GM18526 (cell line): ENCODE data around the gene MAP7.

ENCODE experiments used
- POLR2A ChIP-seq: IDR thresholded peaks from 3 replicates; pipeline ENCODE4 v1.6.1; 2011; ENCODE audit not compliant: insufficient read length; ENCODE audit errors: extremely low read depth

MAP7 gene

DNA sequence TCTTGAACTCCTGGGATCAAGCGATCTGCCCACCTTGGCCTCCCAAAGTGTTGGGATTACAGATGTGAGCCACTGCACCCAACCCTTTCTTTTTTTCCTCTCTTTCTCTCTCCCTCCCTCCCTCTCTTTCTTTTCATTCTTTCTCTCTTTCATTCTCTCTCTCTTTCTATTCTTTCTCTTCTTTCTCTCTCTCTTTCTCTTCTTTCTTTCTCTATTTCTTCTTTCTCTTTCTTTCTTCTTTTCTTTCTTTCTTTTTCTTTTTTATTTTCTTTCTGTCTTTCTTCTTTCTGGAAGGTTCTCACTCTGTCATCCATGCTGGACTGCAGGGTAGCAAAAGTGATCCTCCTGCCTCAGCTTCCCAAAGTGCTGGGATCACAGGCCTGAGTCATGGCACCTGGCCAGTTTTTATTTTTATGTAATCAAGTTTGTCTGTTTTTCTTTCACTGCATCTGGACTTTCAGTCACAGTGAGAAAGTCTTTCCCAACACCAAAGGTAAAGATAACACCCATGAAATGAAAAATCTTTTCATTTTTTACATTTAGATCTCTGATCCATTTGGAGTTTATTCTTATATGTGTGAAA, 240.4 kb downstream of the MAP7 start:
- no peak for TF ChIP-seq POLR2A

DNA sequence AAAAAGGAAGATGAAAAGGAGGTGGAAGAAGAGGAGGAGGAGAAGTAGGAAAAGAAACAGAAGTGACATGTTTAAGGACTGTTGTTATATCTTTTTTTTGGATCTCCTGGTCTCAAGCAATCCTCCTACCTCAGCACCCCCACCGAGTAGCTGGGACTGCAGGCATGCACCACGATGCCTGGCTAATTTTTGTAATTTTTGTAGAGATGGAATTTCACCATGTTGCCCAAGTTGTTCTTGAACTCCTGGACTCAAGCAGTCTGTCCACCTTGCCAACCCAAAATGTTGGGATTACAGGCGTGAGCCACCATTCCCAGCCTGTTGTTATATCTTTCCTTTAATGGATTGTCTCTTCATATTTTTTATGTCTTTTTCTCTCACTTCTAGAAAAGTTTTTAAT, 241.1 kb downstream of the MAP7 start:
- no peak for TF ChIP-seq POLR2A

DNA sequence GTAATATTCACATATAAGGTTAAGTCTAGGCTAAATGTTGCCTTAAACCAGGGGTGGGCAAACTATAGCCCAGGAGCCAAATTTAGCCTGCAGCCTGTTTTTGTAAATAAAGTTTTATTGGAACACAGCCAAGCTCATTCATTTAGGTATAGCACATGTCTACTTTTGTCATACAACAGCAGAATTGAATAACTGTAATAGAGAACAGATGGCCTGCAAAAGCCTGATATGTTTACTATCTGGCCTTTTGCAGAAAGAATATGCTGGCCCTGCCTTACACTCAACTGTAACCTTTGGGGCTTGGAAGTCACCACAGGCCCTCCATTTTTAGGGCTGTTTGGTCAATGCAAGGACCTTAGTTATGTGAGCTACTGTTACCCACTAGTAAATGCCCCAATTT, 242.9 kb downstream of the MAP7 start:
- no peak for TF ChIP-seq POLR2A

DNA sequence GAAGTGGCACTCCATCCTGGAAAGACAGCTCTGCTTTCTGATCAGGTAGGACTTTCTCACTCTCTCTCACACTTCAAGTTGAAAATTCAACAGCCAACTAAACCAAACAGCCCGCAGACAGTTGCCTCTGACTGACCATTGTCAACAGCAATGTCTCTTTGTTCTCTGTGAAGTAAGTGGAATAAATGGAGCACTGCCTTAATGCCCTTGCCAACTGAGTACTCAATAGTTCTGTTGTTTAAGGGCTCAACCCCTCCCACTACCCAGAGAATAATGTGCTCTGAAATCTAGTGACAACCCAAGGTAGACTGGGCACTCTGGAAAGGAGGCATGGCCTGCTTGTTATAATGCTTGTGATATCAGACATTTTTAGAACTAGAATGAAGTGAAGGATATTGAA, 243.8 kb downstream of the MAP7 start:
- TF ChIP-seq POLR2A: no peak

DNA sequence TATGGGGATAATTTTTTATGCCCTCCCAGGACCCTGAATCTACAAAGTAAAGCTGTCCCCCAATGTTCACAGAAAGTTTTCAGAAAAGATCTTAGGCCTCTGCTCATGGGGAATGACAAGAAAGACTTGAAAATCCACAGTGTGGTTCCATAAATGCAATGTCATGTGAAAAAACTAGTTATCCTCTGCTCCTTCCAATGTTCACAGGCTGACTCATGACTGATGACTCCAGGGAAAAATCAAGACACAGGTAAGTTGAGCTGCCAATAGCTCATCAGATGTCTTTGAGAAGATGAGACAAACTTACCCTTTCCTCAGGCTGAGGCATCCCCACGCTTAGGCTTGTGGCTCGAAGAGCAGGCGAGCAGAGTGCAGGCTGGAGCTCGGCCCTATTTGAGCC, 245.8 kb downstream of the MAP7 start:
- no peak for TF ChIP-seq POLR2A

DNA sequence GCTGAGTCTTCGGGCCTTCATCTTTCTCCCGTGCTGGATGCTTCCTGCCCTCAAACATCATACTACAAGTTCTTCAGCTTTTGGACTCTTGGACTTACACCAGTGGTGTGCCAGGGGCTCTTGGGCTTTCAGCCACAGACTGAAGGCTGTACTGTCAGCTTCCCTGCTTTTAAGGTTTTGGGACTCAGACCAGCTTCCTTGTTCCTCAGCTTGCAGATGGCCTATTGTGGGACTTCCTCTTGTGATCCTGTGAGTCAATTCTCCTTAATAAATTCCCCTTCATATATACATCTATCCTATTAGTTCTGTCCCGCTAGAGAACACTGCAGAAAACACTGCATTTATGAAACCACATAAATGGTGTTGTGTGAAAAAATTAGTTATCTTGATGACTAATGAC, 246.7 kb downstream of the MAP7 start:
- TF ChIP-seq POLR2A: no peak

DNA sequence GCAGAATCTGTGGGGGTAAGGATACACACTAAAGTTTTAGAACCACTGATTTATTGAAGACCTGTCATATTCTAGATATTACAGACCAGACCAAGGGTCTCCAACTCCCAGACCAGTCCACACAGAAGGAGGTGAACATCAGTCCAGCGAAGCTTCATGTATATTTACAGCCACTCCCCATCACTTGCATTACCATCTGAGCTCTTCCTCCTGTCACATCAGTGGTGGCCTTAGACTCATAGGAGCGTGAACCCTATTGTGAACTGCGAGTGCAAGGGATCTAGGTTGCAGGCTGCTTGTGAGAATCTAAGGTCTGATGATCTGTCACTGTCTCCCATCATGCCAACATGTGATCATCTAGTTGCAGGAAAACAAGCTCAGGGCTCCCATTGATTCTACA, 255.6 kb downstream of the MAP7 start:
- no peak for TF ChIP-seq POLR2A
